HCT116 (cell line): ENCODE results near the gene PCBP3. TPM values are rescaled to one million over a fixed set of nuclear protein-coding genes. Genes with fewer than 3 reads are reported as not detected.

Experiments used
- ATAC-seq: fragments of 200-7000 bp; cut with Tn5 transposase; 2 replicates; pipeline ENCODE4 v1.9.1; 2020; ENCODE audit warnings: mild to moderate bottlenecking, moderate library complexity
- BruUV-seq: library from RNA; stranded (reverse); fragments of 400-500 nt; replicated peaks from 2 replicates; lab custom pipeline; 2021; lab: Mats Ljungman, UMichigan
- CTCF ChIA-PET: fragments of 300-600 bp; sonication (Branson Sonifier 250); formaldehyde crosslinking; loops from one replicate; lab custom pipeline; 2021; ENCODE audit warnings: antibody characterized with exemption; lab: Charles Lee
- POLR2A ChIA-PET: fragments of 300-600, 350-600 bp; sonication (Branson Sonifier 250); formaldehyde crosslinking; loops from one replicate; lab custom pipeline; 2021; ENCODE audit warnings: antibody characterized with exemption; lab: Charles Lee
- RAD21 ChIA-PET, 2 experiments: fragments of 300-600 bp; sonication (Branson Sonifier 250); formaldehyde crosslinking; loops; one replicate each; lab custom pipeline; 2023; ENCODE audit warnings: low total read pairs in 2 of 2; ENCODE audit not compliant: uncharacterized antibody in 2 of 2, unreplicated experiment in 2 of 2, low non-redundant PET in 1 of 2; lab: Charles Lee
- DNase-seq: peaks from one replicate; pipeline ENCODE4 v3.0.0-alpha.2; 2010; ENCODE audit warnings: low read depth, low spot score
- H2AFZ ChIP-seq: fragments of 200-600 bp; shearing (Covaris generic), sonication (generic); 2 replicates; pipeline ENCODE4 v1.6.1; 2017; ENCODE audit warnings: low read depth, mixed run types, mixed read lengths, antibody characterized with exemption, low read length; ENCODE audit not compliant: poor library complexity, severe bottlenecking
- H3K27ac ChIP-seq: 2 replicates; pipeline ENCODE4 v1.5.1; 2012; ENCODE audit warnings: low read depth, low read length
- H3K27me3 ChIP-seq: fragments of 200-600 bp; sonication (generic); 2 replicates; pipeline ENCODE4 v1.6.1; 2016; ENCODE audit warnings: mixed run types, low read length, mixed read lengths; ENCODE audit not compliant: insufficient read depth
- H3K36me3 ChIP-seq, 2 experiments: fragments of 200-500 bp in 1 of 2; fragments of 200-600 bp in 1 of 2; sonication (Bioruptor generic) in 1 of 2; sonication (generic) in 1 of 2; 2 replicates each; pipeline versions ENCODE4 v1.5.1 to v1.6.1; 2014 to 2016; ENCODE audit warnings: low read length in 2 of 2, inconsistent platforms in 1 of 2, mixed read lengths in 1 of 2, mixed run types in 1 of 2; ENCODE audit not compliant: insufficient read depth in 2 of 2, control insufficient read depth in 1 of 2
- H3K4me1 ChIP-seq, 2 experiments: fragments of 200-600 bp in 1 of 2; sonication (generic) in 1 of 2; 2 replicates each; pipeline versions ENCODE4 v1.5.1 to v1.6.1; 2012 to 2017; ENCODE audit warnings: low read length in 2 of 2, inconsistent platforms in 1 of 2, mild to moderate bottlenecking in 1 of 2, mixed read lengths in 1 of 2, mixed run types in 1 of 2, moderate library complexity in 1 of 2; ENCODE audit not compliant: insufficient read depth in 2 of 2, control insufficient read depth in 1 of 2
- H3K4me2 ChIP-seq: fragments of 200-600 bp; sonication (generic); 2 replicates; pipeline ENCODE4 v1.6.1; 2017; ENCODE audit warnings: mixed run types, low read length, mixed read lengths
- H3K4me3 ChIP-seq, 2 experiments: fragments of 200-600 bp in 1 of 2; sonication (generic) in 1 of 2; replicated peaks in 1 of 2; 2 replicates each; pipeline ENCODE4 v1.5.1; 2011 to 2016; ENCODE audit warnings: low read length in 2 of 2, control low read depth in 1 of 2, low read depth in 1 of 2, mild to moderate bottlenecking in 1 of 2, mixed read lengths in 1 of 2, mixed run types in 1 of 2
- H3K79me2 ChIP-seq: fragments of 200-600 bp; sonication (generic); 2 replicates; pipeline ENCODE4 v1.6.1; 2017; ENCODE audit warnings: mild to moderate bottlenecking, mixed run types, low read length, moderate library complexity, mixed read lengths; ENCODE audit not compliant: insufficient read depth
- H3K9ac ChIP-seq: fragments of 200-600 bp; sonication (generic); 2 replicates; pipeline ENCODE4 v1.6.1; 2016; ENCODE audit warnings: low read length, mixed read lengths
- H3K9me2 ChIP-seq: fragments of 200-600 bp; sonication (generic), shearing (Covaris generic); 2 replicates; pipeline ENCODE4 v1.6.1; 2017; ENCODE audit warnings: mixed run types, mild to moderate bottlenecking, moderate library complexity; ENCODE audit not compliant: insufficient read depth
- H3K9me3 ChIP-seq, 2 experiments: fragments of 200-500 bp in 1 of 2; fragments of 200-600 bp in 1 of 2; sonication (Bioruptor generic) in 1 of 2; sonication (generic) in 1 of 2; 2 replicates each; pipeline ENCODE4 v1.6.1; 2014 to 2017; ENCODE audit warnings: low read length in 2 of 2, mixed read lengths in 2 of 2, inconsistent platforms in 1 of 2, low read depth in 1 of 2, mild to moderate bottlenecking in 1 of 2, mixed run types in 1 of 2, moderate library complexity in 1 of 2; ENCODE audit not compliant: control insufficient read depth in 1 of 2, insufficient read depth in 1 of 2
- H4K20me1 ChIP-seq: fragments of 200-600 bp; sonication (generic), shearing (Covaris generic); 2 replicates; pipeline ENCODE4 v1.6.1; 2017; ENCODE audit warnings: mixed run types, mild to moderate bottlenecking, moderate library complexity; ENCODE audit not compliant: insufficient read depth
- ATF3 ChIP-seq: IDR thresholded peaks from 2 replicates; pipeline ENCODE4 v1.6.1; 2012
- CEBPB ChIP-seq: IDR thresholded peaks from 2 replicates; pipeline ENCODE4 v1.6.1; 2012; ENCODE audit warnings: low read depth
- EGR1 ChIP-seq: IDR thresholded peaks from 2 replicates; pipeline ENCODE4 v1.6.1; 2012; ENCODE audit warnings: low read depth
- EZH2 ChIP-seq: fragments of 200-600 bp; sonication (generic); IDR thresholded peaks from 2 replicates; pipeline ENCODE4 v1.6.1; 2017; ENCODE audit warnings: antibody characterized with exemption, mixed run types
- FOSL1 ChIP-seq: IDR thresholded peaks from 2 replicates; pipeline ENCODE4 v1.6.1; 2012; ENCODE audit warnings: low read depth
- JUND ChIP-seq: IDR thresholded peaks from 2 replicates; pipeline ENCODE4 v1.6.1; 2012
- MAX ChIP-seq: IDR thresholded peaks from 2 replicates; pipeline ENCODE4 v1.6.1; 2012
- POLR2A ChIP-seq: IDR thresholded peaks from 2 replicates; pipeline ENCODE4 v1.7.0; 2011; ENCODE audit warnings: borderline replicate concordance; ENCODE audit not compliant: insufficient read depth, insufficient read length; ENCODE audit errors: extremely low read depth
- SRF ChIP-seq: IDR thresholded peaks from 2 replicates; pipeline ENCODE4 v1.6.1; 2012; ENCODE audit warnings: low read depth
- YY1 ChIP-seq: IDR thresholded peaks from 2 replicates; pipeline ENCODE4 v1.6.1; 2011; ENCODE audit warnings: low read length, low read depth, moderate library complexity, mild to moderate bottlenecking; ENCODE audit not compliant: insufficient replicate concordance; ENCODE audit errors: extremely low read depth
- ZFX ChIP-seq: fragments of 450-650 bp; IDR thresholded peaks from 2 replicates; pipeline ENCODE4 v1.6.1; 2017
- intact Hi-C: fragments of 100-400 bp; cut with micrococcal nuclease; formaldehyde crosslinking; loops from 2 replicates; pipeline ENCODE4 v1.10.0; 2022
- total RNA-seq: library from RNA; stranded (reverse); gene quantifications from one replicate; pipeline ENCODE4 v1.2.1, GENCODE V29; 2021; ENCODE audit not compliant: unreplicated experiment
- TF ChIP-seq, protein P1 (sequence below), 3 experiments: fragments of 200-600 bp in 1 of 3; sonication (generic) in 1 of 3; IDR thresholded peaks in 2 of 3; conservative IDR thresholded peaks in 1 of 3; 2 replicates each; pipeline ENCODE4 v1.5.1; 2012 to 2017; ENCODE audit warnings: low read depth in 2 of 3, low read length in 2 of 3, antibody characterized with exemption in 1 of 3, borderline replicate concordance in 1 of 3, control low read depth in 1 of 3, mild to moderate bottlenecking in 1 of 3, mixed read lengths in 1 of 3, mixed run types in 1 of 3, moderate library complexity in 1 of 3; ENCODE audit not compliant: insufficient read depth in 1 of 3

The PCBP3 gene
- total RNA-seq, 1 experiment from 2014 or later = 3.1 TPM

- RAD21 ChIA-PET = no interaction called here
- BruUV-seq = no TSS peak
- intact Hi-C loops = no loop called here
These were observed 11.4 kb upstream of the PCBP3 start for GRCh38 chr21:45632160-45632559.

More at GRCh38 chr21:45632160-45632559, 11.4 kb upstream of the PCBP3 start:
- ChIA-PET CTCF (no interaction called here), POLR2A (no interaction called here)
- Histone ChIP-seq H3K4me1 (no peaks in the 10 kb centered on the region), H3K9ac (no peak overlapping the region), H3K27me3 (no peaks in the 10 kb centered on the region; the same call in 1 of the 2 replicates), H3K79me2 (no peaks in the 10 kb centered on the region), H3K4me2 (no peak overlapping the region), H3K9me3 (no peaks in the 10 kb centered on the region), H3K36me3 (no peaks in the 10 kb centered on the region), H3K9me2 (no peaks in the 10 kb centered on the region), H4K20me1 (no peaks in the 10 kb centered on the region), H3K27ac (no peak overlapping the region; the same call in 1 of the 2 replicates), H3K4me3 (no peak overlapping the region), H2AFZ (no peak overlapping the region)
- DNase-seq (no peak), ATAC-seq (no peak)
- TF ChIP-seq, protein P1, sequence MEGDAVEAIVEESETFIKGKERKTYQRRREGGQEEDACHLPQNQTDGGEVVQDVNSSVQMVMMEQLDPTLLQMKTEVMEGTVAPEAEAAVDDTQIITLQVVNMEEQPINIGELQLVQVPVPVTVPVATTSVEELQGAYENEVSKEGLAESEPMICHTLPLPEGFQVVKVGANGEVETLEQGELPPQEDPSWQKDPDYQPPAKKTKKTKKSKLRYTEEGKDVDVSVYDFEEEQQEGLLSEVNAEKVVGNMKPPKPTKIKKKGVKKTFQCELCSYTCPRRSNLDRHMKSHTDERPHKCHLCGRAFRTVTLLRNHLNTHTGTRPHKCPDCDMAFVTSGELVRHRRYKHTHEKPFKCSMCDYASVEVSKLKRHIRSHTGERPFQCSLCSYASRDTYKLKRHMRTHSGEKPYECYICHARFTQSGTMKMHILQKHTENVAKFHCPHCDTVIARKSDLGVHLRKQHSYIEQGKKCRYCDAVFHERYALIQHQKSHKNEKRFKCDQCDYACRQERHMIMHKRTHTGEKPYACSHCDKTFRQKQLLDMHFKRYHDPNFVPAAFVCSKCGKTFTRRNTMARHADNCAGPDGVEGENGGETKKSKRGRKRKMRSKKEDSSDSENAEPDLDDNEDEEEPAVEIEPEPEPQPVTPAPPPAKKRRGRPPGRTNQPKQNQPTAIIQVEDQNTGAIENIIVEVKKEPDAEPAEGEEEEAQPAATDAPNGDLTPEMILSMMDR (IDR thresholded peaks at IDR 0.05 in 2 of 3, conservative IDR thresholded peaks at IDR 0.05 in 1 of 3; ENCODE audit: borderline replicate concordance in 1 of 3, insufficient read depth in 1 of 3, low read depth in 2 of 3, low read length in 2 of 3) = no peak
- TF ChIP-seq YY1 (no peak), FOSL1 (no peak), MAX (no peak), EGR1 (no peak), CEBPB (no peak), POLR2A (no peak), ATF3 (no peak), EZH2 (no peak), SRF (no peak), ZFX (no peak), JUND (no peak)
